Liver (tissue), 9 donors: Measurements from ENCODE around the gene ALK. TPM values are rescaled to one million over a fixed set of nuclear protein-coding genes. Genes with fewer than 3 reads are reported as not detected.

Experiments
- DNase-seq: peaks from one replicate; pipeline ENCODE4 v3.0.0-alpha.2; 2017; ENCODE audit warnings: low spot score
- H3K27ac ChIP-seq, 2 donors: one replicate each; pipeline ENCODE4 v1.7.0; 2013; ENCODE audit warnings: inconsistent platforms in 2 of 2, low read length in 2 of 2, control low read depth in 1 of 2, low read depth in 1 of 2, mild to moderate bottlenecking in 1 of 2
- H3K27me3 ChIP-seq, 4 donors: one replicate each; pipeline versions ENCODE4 v1.6.1 to v1.7.0; 2013; ENCODE audit warnings: low read length in 3 of 4, inconsistent platforms in 1 of 4, mild to moderate bottlenecking in 1 of 4, moderate library complexity in 1 of 4; ENCODE audit not compliant: control insufficient read depth in 4 of 4, insufficient read depth in 4 of 4
- H3K36me3 ChIP-seq, 4 donors: one replicate each; pipeline versions ENCODE4 v1.6.1 to v1.7.0; 2013; ENCODE audit warnings: low read length in 3 of 4, mild to moderate bottlenecking in 3 of 4, low read depth in 1 of 4, moderate library complexity in 1 of 4; ENCODE audit not compliant: control insufficient read depth in 4 of 4, insufficient read depth in 3 of 4
- H3K4me1 ChIP-seq, 4 donors: one replicate each; pipeline versions ENCODE4 v1.6.1 to v1.7.0; 2013; ENCODE audit warnings: low read length in 3 of 4, mild to moderate bottlenecking in 3 of 4, moderate library complexity in 1 of 4; ENCODE audit not compliant: control insufficient read depth in 4 of 4, insufficient read depth in 4 of 4
- H3K4me3 ChIP-seq, 3 donors: one replicate each; pipeline versions ENCODE4 v1.6.1 to v1.7.0; 2013; ENCODE audit warnings: low read length in 3 of 3, control low read depth in 1 of 3, low read depth in 1 of 3, mild to moderate bottlenecking in 1 of 3
- H3K9ac ChIP-seq, 2 donors: one replicate each; pipeline ENCODE4 v1.7.0; 2013; ENCODE audit warnings: low read length in 2 of 2, mild to moderate bottlenecking in 2 of 2, moderate library complexity in 2 of 2, control low read depth in 1 of 2, low read depth in 1 of 2
- H3K9me3 ChIP-seq, 4 donors: one replicate each; pipeline versions ENCODE4 v1.6.1 to v1.7.0; 2013; ENCODE audit warnings: low read length in 3 of 4; ENCODE audit not compliant: control insufficient read depth in 4 of 4
- ATF3 ChIP-seq: IDR thresholded peaks from 2 replicates; pipeline ENCODE4 v1.6.1; 2016; ENCODE audit warnings: antibody characterized with exemption
- EGR1 ChIP-seq, 2 donors: IDR thresholded peaks; 2 replicates each; pipeline ENCODE4 v1.6.1; 2016 to 2018; ENCODE audit warnings: antibody characterized with exemption in 2 of 2, low read depth in 2 of 2
- FOXA1 ChIP-seq: IDR thresholded peaks from 2 replicates; pipeline ENCODE4 v1.6.1; 2016; ENCODE audit warnings: antibody characterized with exemption
- FOXA2 ChIP-seq: IDR thresholded peaks from 2 replicates; pipeline ENCODE4 v1.6.1; 2016; ENCODE audit warnings: antibody characterized with exemption
- GABPA ChIP-seq, 2 donors: IDR thresholded peaks in 1 of 2; conservative IDR thresholded peaks in 1 of 2; 2 replicates each; pipeline ENCODE4 v1.6.1; 2016; ENCODE audit warnings: antibody characterized with exemption in 2 of 2, mild to moderate bottlenecking in 1 of 2, moderate library complexity in 1 of 2
- HNF4A ChIP-seq, 2 donors: conservative IDR thresholded peaks; 2 replicates each; pipeline ENCODE4 v1.6.1; 2016; ENCODE audit warnings: antibody characterized with exemption in 2 of 2, mild to moderate bottlenecking in 2 of 2
- HNF4G ChIP-seq: IDR thresholded peaks from 2 replicates; pipeline ENCODE4 v1.6.1; 2016; ENCODE audit warnings: antibody characterized with exemption
- JUND ChIP-seq, 2 donors: IDR thresholded peaks; 2 replicates each; pipeline ENCODE4 v1.6.1; 2016; ENCODE audit warnings: antibody characterized with exemption in 2 of 2
- NR2F2 ChIP-seq: IDR thresholded peaks from 2 replicates; pipeline ENCODE4 v1.6.1; 2016; ENCODE audit warnings: antibody characterized with exemption
- RAD21 ChIP-seq, 2 donors: IDR thresholded peaks; 2 replicates each; pipeline ENCODE4 v1.6.1; 2016; ENCODE audit warnings: antibody characterized with exemption in 2 of 2, mild to moderate bottlenecking in 2 of 2
- RXRA ChIP-seq, 2 donors: IDR thresholded peaks; 2 replicates each; pipeline ENCODE4 v1.6.1; 2017 to 2018; ENCODE audit warnings: antibody characterized with exemption in 2 of 2, mild to moderate bottlenecking in 1 of 2
- SP1 ChIP-seq: IDR thresholded peaks from 2 replicates; pipeline ENCODE4 v1.6.1; 2018; ENCODE audit warnings: antibody characterized with exemption, mild to moderate bottlenecking
- TAF1 ChIP-seq: conservative IDR thresholded peaks from 2 replicates; pipeline ENCODE4 v1.6.1; 2016; ENCODE audit warnings: antibody characterized with exemption, mild to moderate bottlenecking
- YY1 ChIP-seq: IDR thresholded peaks from 2 replicates; pipeline ENCODE4 v1.6.1; 2016; ENCODE audit warnings: antibody characterized with exemption, mild to moderate bottlenecking
- ZBTB33 ChIP-seq: IDR thresholded peaks from 2 replicates; pipeline ENCODE4 v1.6.1; 2016; ENCODE audit warnings: antibody characterized with exemption
- WGBS: extraction: QIAGEN DNeasy Blood & Tissue Kit; methylation state at CpG from one replicate; pipeline ENCODE4 v1.1.7; 2013; 5-methylcytosine and 5-hydroxymethylcytosine counted together
- polyA plus RNA-seq, 2 donors: library from polyadenylated mRNA; stranded (reverse) in 1 of 2; unstranded in 1 of 2; fragments of 200-250 nt in 1 of 2; fragments of >200 nt in 1 of 2; fragmentation: Nextera tagmentation in 1 of 2; extraction: Ambion mirVana in 1 of 2; gene quantifications; one replicate each; pipeline versions ENCODE4 v1.2.1 to v1.2.3, GENCODE V29; 2013 to 2015
- total RNA-seq, 2 donors: library from RNA; depleted of rRNA; stranded (reverse); fragments of >200 nt; gene quantifications; one replicate each; pipeline ENCODE4 v1.2.3, GENCODE V29; 2014
- TF ChIP-seq, protein P1 (sequence below): IDR thresholded peaks from 2 replicates; pipeline ENCODE4 v1.6.1; 2016; ENCODE audit warnings: antibody characterized with exemption
- TF ChIP-seq, protein P2 (sequence below): IDR thresholded peaks from 2 replicates; pipeline ENCODE4 v1.6.1; 2016; ENCODE audit warnings: antibody characterized with exemption, mild to moderate bottlenecking
- TF ChIP-seq, protein P3 (sequence below): fragments of 150-350 bp; IDR thresholded peaks from 2 replicates; pipeline ENCODE4 v1.5.1; 2017; ENCODE audit warnings: improper control_type of control experiment, low read depth, low read length; ENCODE audit not compliant: missing input control
- donor health status: healthy.
- donor health status: healthy.
- donor health status: healthy.
- donor health status: healthy.
- donor health status: healthy.

ALK gene
- total and polyA plus RNA-seq, 4 donors, result under 0.01 TPM; not detected in 3

GRCh38 chr2:29420999-29421782, 500.2 kb downstream of the ALK start:
- Histone ChIP-seq H3K27ac (no peak overlapping the region), H3K27me3 (peaks cover 0 to 2% (median under 1%) of the 10 kb centered on the region in 4 donors), H3K36me3 (no peaks in the 10 kb centered on the region), H3K9me3 (no peaks in the 10 kb centered on the region), H3K9ac (no peak overlapping the region), H3K4me3 (no peak overlapping the region), H3K4me1 (no peaks in the 10 kb centered on the region)
- WGBS, result 61% methylated on average over 12 of the region's 12 CpGs
- no peak for DNase-seq
- no peak for TF ChIP-seq HNF4G
- no peak for TF ChIP-seq HNF4A (conservative IDR thresholded peaks at IDR 0.05)
- TF ChIP-seq, protein P1, sequence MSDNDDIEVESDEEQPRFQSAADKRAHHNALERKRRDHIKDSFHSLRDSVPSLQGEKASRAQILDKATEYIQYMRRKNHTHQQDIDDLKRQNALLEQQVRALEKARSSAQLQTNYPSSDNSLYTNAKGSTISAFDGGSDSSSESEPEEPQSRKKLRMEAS, result no peak
- TF ChIP-seq, protein P2, sequence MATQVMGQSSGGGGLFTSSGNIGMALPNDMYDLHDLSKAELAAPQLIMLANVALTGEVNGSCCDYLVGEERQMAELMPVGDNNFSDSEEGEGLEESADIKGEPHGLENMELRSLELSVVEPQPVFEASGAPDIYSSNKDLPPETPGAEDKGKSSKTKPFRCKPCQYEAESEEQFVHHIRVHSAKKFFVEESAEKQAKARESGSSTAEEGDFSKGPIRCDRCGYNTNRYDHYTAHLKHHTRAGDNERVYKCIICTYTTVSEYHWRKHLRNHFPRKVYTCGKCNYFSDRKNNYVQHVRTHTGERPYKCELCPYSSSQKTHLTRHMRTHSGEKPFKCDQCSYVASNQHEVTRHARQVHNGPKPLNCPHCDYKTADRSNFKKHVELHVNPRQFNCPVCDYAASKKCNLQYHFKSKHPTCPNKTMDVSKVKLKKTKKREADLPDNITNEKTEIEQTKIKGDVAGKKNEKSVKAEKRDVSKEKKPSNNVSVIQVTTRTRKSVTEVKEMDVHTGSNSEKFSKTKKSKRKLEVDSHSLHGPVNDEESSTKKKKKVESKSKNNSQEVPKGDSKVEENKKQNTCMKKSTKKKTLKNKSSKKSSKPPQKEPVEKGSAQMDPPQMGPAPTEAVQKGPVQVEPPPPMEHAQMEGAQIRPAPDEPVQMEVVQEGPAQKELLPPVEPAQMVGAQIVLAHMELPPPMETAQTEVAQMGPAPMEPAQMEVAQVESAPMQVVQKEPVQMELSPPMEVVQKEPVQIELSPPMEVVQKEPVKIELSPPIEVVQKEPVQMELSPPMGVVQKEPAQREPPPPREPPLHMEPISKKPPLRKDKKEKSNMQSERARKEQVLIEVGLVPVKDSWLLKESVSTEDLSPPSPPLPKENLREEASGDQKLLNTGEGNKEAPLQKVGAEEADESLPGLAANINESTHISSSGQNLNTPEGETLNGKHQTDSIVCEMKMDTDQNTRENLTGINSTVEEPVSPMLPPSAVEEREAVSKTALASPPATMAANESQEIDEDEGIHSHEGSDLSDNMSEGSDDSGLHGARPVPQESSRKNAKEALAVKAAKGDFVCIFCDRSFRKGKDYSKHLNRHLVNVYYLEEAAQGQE, result no peak
- no peak for TF ChIP-seq FOXA2
- no peak for TF ChIP-seq GABPA (IDR thresholded peaks at IDR 0.05 in 1 of 2, conservative IDR thresholded peaks at IDR 0.05 in 1 of 2)
- no peak for TF ChIP-seq YY1
- no peak for TF ChIP-seq SP1
- no peak for TF ChIP-seq JUND (IDR thresholded peaks at IDR 0.05)
- no peak for TF ChIP-seq FOXA1
- no peak for TF ChIP-seq EGR1 (IDR thresholded peaks at IDR 0.05; ENCODE audit: low read depth in 2 of 2)
- no peak for TF ChIP-seq TAF1
- TF ChIP-seq, protein P3, sequence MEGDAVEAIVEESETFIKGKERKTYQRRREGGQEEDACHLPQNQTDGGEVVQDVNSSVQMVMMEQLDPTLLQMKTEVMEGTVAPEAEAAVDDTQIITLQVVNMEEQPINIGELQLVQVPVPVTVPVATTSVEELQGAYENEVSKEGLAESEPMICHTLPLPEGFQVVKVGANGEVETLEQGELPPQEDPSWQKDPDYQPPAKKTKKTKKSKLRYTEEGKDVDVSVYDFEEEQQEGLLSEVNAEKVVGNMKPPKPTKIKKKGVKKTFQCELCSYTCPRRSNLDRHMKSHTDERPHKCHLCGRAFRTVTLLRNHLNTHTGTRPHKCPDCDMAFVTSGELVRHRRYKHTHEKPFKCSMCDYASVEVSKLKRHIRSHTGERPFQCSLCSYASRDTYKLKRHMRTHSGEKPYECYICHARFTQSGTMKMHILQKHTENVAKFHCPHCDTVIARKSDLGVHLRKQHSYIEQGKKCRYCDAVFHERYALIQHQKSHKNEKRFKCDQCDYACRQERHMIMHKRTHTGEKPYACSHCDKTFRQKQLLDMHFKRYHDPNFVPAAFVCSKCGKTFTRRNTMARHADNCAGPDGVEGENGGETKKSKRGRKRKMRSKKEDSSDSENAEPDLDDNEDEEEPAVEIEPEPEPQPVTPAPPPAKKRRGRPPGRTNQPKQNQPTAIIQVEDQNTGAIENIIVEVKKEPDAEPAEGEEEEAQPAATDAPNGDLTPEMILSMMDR, result no peak
- TF ChIP-seq RXRA (IDR thresholded peaks at IDR 0.05), result no peak
- TF ChIP-seq NR2F2, result no peak
- TF ChIP-seq RAD21 (IDR thresholded peaks at IDR 0.05), result no peak
- no peak for TF ChIP-seq ATF3
- no peak for TF ChIP-seq ZBTB33
